ENCODE data around the gene SPINK14.

SPINK14 gene

GRCh38 chr5:148179234-148179824 is 11.0 kb downstream of the SPINK14 start:
- no peaks in the 10 kb centered on the region for H3K4me1 ChIP-seq (ENCODE audit: insufficient read depth, low read length, severe bottlenecking)
- H3F3A ChIP-seq (ENCODE audit: insufficient read depth, low read length) = no peaks in the 10 kb centered on the region
- no peaks in the 10 kb centered on the region for H3K36me3 ChIP-seq (ENCODE audit: insufficient read depth, low read length)
- H3K4me2 ChIP-seq (ENCODE audit: low read length) = no peak overlapping the region
- no peak overlapping the region for H3K4me3 ChIP-seq (ENCODE audit: low read depth, low read length, poor library complexity, severe bottlenecking)
- H3K9me2 ChIP-seq (ENCODE audit: low read depth, low read length) = no peaks in the 10 kb centered on the region
- no peak overlapping the region for H3K9ac ChIP-seq (ENCODE audit: low read length)
- no peaks in the 10 kb centered on the region for H4K20me1 ChIP-seq (ENCODE audit: insufficient read depth, low read length)
- H2AFZ ChIP-seq (ENCODE audit: low read length) = no peak overlapping the region
- H3K79me2 ChIP-seq (ENCODE audit: insufficient read depth, low read length) = no peaks in the 10 kb centered on the region
- H3K27ac ChIP-seq (ENCODE audit: low read depth, low read length, poor library complexity, severe bottlenecking) = no peak overlapping the region
- no peaks in the 10 kb centered on the region for H3K9me3 ChIP-seq (ENCODE audit: low read length)
- H3K27me3 ChIP-seq (ENCODE audit: insufficient read depth, low read length) = no peaks in the 10 kb centered on the region
- TF ChIP-seq EZH2 (IDR thresholded peaks at IDR 0.05; ENCODE audit: borderline replicate concordance, low read length) = no peak
- peak; percentile 70 for TF ChIP-seq CTCF (IDR thresholded peaks at IDR 0.05; ENCODE audit: low read length)

- Histone ChIP-seq H3K4me1 (ENCODE audit: insufficient read depth, low read length, severe bottlenecking) (no peaks in the 10 kb centered on the region), H3F3A (ENCODE audit: insufficient read depth, low read length) (no peaks in the 10 kb centered on the region), H3K36me3 (ENCODE audit: insufficient read depth, low read length) (no peaks in the 10 kb centered on the region), H3K4me3 (ENCODE audit: low read depth, low read length, poor library complexity, severe bottlenecking) (no peak overlapping the region), H3K9me2 (ENCODE audit: low read depth, low read length) (no peaks in the 10 kb centered on the region), H3K79me2 (ENCODE audit: insufficient read depth, low read length) (no peaks in the 10 kb centered on the region), H3K9ac (ENCODE audit: low read length) (no peak overlapping the region), H3K4me2 (ENCODE audit: low read length) (no peak overlapping the region), H2AFZ (ENCODE audit: low read length) (no peak overlapping the region), H3K9me3 (ENCODE audit: low read length) (no peaks in the 10 kb centered on the region), H3K27ac (ENCODE audit: low read depth, low read length, poor library complexity, severe bottlenecking) (no peak overlapping the region), H3K27me3 (ENCODE audit: insufficient read depth, low read length) (no peaks in the 10 kb centered on the region), H4K20me1 (ENCODE audit: insufficient read depth, low read length) (no peaks in the 10 kb centered on the region)
- TF ChIP-seq CTCF (IDR thresholded peaks at IDR 0.05; ENCODE audit: low read length) (no peak), EZH2 (IDR thresholded peaks at IDR 0.05; ENCODE audit: borderline replicate concordance, low read length) (no peak)
These were observed 18.1 kb downstream of the SPINK14 start for GRCh38 chr5:148186248-148187003.

GRCh38 chr5:148191010-148191409 is 22.7 kb downstream of the SPINK14 start:
- Histone ChIP-seq H3K4me2 (ENCODE audit: low read length) (no peak overlapping the region), H3K27ac (ENCODE audit: low read depth, low read length, poor library complexity, severe bottlenecking) (no peak overlapping the region), H2AFZ (ENCODE audit: low read length) (no peak overlapping the region), H4K20me1 (ENCODE audit: insufficient read depth, low read length) (no peaks in the 10 kb centered on the region), H3K4me3 (ENCODE audit: low read depth, low read length, poor library complexity, severe bottlenecking) (no peak overlapping the region), H3K36me3 (ENCODE audit: insufficient read depth, low read length) (no peaks in the 10 kb centered on the region), H3K27me3 (ENCODE audit: insufficient read depth, low read length) (no peaks in the 10 kb centered on the region), H3K4me1 (ENCODE audit: insufficient read depth, low read length, severe bottlenecking) (no peaks in the 10 kb centered on the region), H3K9me3 (ENCODE audit: low read length) (no peaks in the 10 kb centered on the region), H3K9ac (ENCODE audit: low read length) (no peak overlapping the region), H3F3A (ENCODE audit: insufficient read depth, low read length) (no peaks in the 10 kb centered on the region), H3K79me2 (ENCODE audit: insufficient read depth, low read length) (no peaks in the 10 kb centered on the region), H3K9me2 (ENCODE audit: low read depth, low read length) (no peaks in the 10 kb centered on the region)
- TF ChIP-seq CTCF (IDR thresholded peaks at IDR 0.05; ENCODE audit: low read length) = no peak
- TF ChIP-seq EZH2 (IDR thresholded peaks at IDR 0.05; ENCODE audit: borderline replicate concordance, low read length) = no peak
